ENCODE results near the gene RASGRP1. TPM values are rescaled to one million over a fixed set of nuclear protein-coding genes. Genes with fewer than 3 reads are reported as not detected.

Gene RASGRP1
- total RNA-seq, 1 experiment from 2014 or later: 15.1 TPM

DNA sequence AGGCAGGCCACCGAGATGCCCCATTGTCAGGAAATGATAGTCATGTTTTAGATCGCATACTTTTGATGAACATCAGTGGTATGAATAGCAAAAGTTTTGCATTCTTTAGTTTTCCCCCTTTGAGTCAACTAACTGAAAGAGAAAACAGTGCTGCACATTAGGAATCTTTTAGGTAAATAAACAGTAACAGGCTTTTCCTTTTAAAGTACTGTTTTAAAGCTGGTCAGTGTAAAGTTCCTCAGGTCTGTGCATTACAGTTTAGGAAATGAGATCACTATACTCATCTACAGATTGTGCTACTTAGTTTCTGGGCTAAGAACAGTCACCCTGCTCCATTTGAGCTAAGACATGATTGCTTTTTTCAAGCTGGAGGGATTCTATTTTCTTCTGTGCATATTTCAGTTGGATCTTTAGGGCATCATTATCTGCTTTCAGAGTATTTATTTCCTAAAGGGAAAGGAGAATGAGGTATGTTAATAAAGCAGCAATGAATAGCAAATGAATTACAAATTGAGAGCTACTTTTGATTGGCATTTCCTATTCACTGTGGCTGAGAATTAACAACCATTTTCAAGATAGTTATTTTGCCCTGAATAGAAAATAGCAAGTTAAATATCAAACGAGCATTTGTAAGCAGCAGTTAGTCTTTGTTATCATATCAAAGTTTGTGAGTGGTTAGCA is 74.2 kb downstream of the RASGRP1 start:
- Mint-ChIP-seq H3K27me3 (ENCODE audit: unreplicated experiment) (no peaks in the 10 kb centered on the region), H3K36me3 (ENCODE audit: insufficient read depth, unreplicated experiment) (no peaks in the 10 kb centered on the region), H3K27ac (ENCODE audit: unreplicated experiment) (no peak overlapping the region), H3K9me3 (ENCODE audit: low read depth, unreplicated experiment) (no peaks in the 10 kb centered on the region), H3K4me1 (ENCODE audit: low read depth, unreplicated experiment) (no peaks in the 10 kb centered on the region), H3K4me3 (ENCODE audit: low read depth, unreplicated experiment) (no peak overlapping the region)
- intact Hi-C loops (cut with micrococcal nuclease; ENCODE audit: unreplicated experiment): no loop called here
- CTCF ChIA-PET: interaction anchor here (0.6 to 0.8 kb wide), 2 partner anchors 9 to 375 kb away, joined by 3 read pairs; no protein-coding TSS in a partner anchor
- TF ChIP-seq, protein P1, sequence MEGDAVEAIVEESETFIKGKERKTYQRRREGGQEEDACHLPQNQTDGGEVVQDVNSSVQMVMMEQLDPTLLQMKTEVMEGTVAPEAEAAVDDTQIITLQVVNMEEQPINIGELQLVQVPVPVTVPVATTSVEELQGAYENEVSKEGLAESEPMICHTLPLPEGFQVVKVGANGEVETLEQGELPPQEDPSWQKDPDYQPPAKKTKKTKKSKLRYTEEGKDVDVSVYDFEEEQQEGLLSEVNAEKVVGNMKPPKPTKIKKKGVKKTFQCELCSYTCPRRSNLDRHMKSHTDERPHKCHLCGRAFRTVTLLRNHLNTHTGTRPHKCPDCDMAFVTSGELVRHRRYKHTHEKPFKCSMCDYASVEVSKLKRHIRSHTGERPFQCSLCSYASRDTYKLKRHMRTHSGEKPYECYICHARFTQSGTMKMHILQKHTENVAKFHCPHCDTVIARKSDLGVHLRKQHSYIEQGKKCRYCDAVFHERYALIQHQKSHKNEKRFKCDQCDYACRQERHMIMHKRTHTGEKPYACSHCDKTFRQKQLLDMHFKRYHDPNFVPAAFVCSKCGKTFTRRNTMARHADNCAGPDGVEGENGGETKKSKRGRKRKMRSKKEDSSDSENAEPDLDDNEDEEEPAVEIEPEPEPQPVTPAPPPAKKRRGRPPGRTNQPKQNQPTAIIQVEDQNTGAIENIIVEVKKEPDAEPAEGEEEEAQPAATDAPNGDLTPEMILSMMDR (IDR thresholded peaks at IDR 0.05; ENCODE audit: unreplicated experiment): no peak
- BruUV-seq (replicated peaks): no TSS peak
- DNase-seq: no peak

DNA sequence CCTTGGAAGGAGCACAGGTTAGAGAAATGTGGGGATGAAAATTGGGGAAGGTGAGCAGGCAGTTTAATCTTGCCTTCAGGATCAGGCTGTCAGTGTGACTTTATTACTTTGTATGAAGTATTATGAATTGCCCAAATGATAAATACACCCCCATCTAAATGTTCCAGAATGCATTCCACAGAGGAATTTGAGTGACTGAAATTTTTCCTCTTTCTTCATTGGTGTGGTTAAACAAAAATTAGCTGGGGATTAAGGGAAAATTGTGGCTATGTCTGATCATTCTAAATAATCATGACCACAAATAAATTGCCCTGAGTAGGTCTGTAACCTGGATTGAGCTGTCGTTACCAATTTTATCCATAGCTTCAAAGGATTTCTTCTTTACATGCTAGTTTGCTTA is 77.2 kb downstream of the RASGRP1 start:
- no peak for DNase-seq
- intact Hi-C loops (cut with micrococcal nuclease; ENCODE audit: unreplicated experiment): no loop called here
- Mint-ChIP-seq H3K4me1 (ENCODE audit: low read depth, unreplicated experiment) (no peaks in the 10 kb centered on the region), H3K4me3 (ENCODE audit: low read depth, unreplicated experiment) (no peak overlapping the region), H3K27me3 (ENCODE audit: unreplicated experiment) (no peaks in the 10 kb centered on the region), H3K9me3 (ENCODE audit: low read depth, unreplicated experiment) (no peaks in the 10 kb centered on the region), H3K27ac (ENCODE audit: unreplicated experiment) (no peak overlapping the region), H3K36me3 (ENCODE audit: insufficient read depth, unreplicated experiment) (no peaks in the 10 kb centered on the region)
- BruUV-seq (replicated peaks): no TSS peak
- TF ChIP-seq, protein P1 (IDR thresholded peaks at IDR 0.05; ENCODE audit: unreplicated experiment): no peak
- CTCF ChIA-PET: no interaction called here

DNA sequence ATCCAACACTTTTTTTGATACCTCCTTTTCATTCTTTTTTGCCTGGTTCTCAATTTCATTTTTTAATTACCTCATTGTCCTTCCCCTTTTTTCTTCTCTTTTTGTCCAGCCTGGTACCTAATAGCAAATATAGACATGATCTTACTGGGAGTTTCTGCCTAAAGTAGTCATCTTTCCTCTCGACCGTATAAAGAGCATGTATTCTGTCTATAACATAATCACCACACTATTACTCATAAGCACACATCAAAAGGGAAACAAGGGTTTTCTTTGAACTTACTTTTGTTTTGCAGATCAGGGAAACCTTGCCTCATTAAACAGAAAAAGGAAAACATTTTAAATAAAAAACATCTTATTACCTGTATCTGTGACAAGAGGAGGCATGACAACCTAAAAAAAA is 77.7 kb downstream of the RASGRP1 start:
- Mint-ChIP-seq H3K27ac (ENCODE audit: unreplicated experiment) (no peak overlapping the region), H3K4me1 (ENCODE audit: low read depth, unreplicated experiment) (no peaks in the 10 kb centered on the region), H3K9me3 (ENCODE audit: low read depth, unreplicated experiment) (no peaks in the 10 kb centered on the region), H3K36me3 (ENCODE audit: insufficient read depth, unreplicated experiment) (no peaks in the 10 kb centered on the region), H3K4me3 (ENCODE audit: low read depth, unreplicated experiment) (no peak overlapping the region), H3K27me3 (ENCODE audit: unreplicated experiment) (no peaks in the 10 kb centered on the region)
- CTCF ChIA-PET: no interaction called here
- BruUV-seq (replicated peaks): no TSS peak
- TF ChIP-seq, protein P1 (IDR thresholded peaks at IDR 0.05; ENCODE audit: unreplicated experiment): no peak
- intact Hi-C loops (cut with micrococcal nuclease; ENCODE audit: unreplicated experiment): no loop called here
- no peak for DNase-seq

DNA sequence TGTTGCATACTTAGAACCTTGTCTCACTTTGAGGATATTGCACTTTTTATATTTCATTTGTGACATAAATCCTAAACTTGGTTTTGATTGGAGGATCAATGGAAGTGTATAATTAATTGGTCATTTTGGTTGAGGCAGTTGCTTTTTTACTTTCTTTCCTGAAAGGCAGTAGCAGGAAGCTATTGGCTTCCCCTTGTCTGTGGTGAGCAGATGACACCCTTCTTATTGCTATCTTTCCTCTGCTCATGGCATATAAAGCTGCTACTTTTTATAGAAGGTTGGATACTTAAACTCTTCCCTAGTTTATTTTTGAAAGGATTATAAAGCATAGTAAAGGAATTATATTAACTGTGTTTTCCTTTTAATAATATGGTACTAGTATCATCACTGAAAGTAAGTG is 82.0 kb downstream of the RASGRP1 start:
- intact Hi-C loops (cut with micrococcal nuclease; ENCODE audit: unreplicated experiment): no loop called here
- CTCF ChIA-PET: no interaction called here
- BruUV-seq (replicated peaks): no TSS peak
- Mint-ChIP-seq H3K4me1 (ENCODE audit: low read depth, unreplicated experiment) (no peaks in the 10 kb centered on the region), H3K4me3 (ENCODE audit: low read depth, unreplicated experiment) (no peak overlapping the region), H3K27me3 (ENCODE audit: unreplicated experiment) (no peaks in the 10 kb centered on the region), H3K9me3 (ENCODE audit: low read depth, unreplicated experiment) (no peaks in the 10 kb centered on the region), H3K27ac (ENCODE audit: unreplicated experiment) (no peak overlapping the region), H3K36me3 (ENCODE audit: insufficient read depth, unreplicated experiment) (no peaks in the 10 kb centered on the region)
- TF ChIP-seq, protein P1 (IDR thresholded peaks at IDR 0.05; ENCODE audit: unreplicated experiment): no peak
- DNase-seq: no peak

Measured in Calu3 (cell line).